Left ventricle myocardium superior (tissue), 1 donor: Measurements from ENCODE around the gene CFAP77. TPM values are rescaled to one million over a fixed set of nuclear protein-coding genes. Genes with fewer than 3 reads are reported as not detected.

Source experiments
- ATAC-seq: fragments of 200-7000 bp; cut with Tn5 transposase; one replicate; pipeline ENCODE4 v1.9.1; 2020; ENCODE audit warnings: mild to moderate bottlenecking, moderate library complexity
- DNase-seq: peaks from one replicate; pipeline ENCODE4 v3.0.0-alpha.2; 2020
- intact Hi-C: fragments of 100-400 bp; cut with micrococcal nuclease; formaldehyde crosslinking; loops from one replicate; pipeline ENCODE4 v1.11.0; 2022
- total RNA-seq: library from RNA; stranded (reverse); fragmentation: NEBNext Ultra II Directional; extraction: Animal tissue kit (Norgen Biotek cat#: 25700); gene quantifications from one replicate; pipeline ENCODE4 v1.2.1, GENCODE V29; 2021
- donor health status: DM: no; HTN: yes; CAD: no; lungs with severe emphysema.

CFAP77 gene
- total RNA-seq, 1 donor from 2014 or later, result 2.4 TPM

- ATAC-seq, result peak; percentile 69
- intact Hi-C loops, result no loop called here
These were observed 3.4 kb upstream of the CFAP77 start, which contains the start of gene TTF1 for GRCh38 chr9:132406554-132407122. TSS of gene TTF1 (minus strand) at chr9:132406840. CDS start at chr9:132402821, 4,019 bp downstream.

DNA sequence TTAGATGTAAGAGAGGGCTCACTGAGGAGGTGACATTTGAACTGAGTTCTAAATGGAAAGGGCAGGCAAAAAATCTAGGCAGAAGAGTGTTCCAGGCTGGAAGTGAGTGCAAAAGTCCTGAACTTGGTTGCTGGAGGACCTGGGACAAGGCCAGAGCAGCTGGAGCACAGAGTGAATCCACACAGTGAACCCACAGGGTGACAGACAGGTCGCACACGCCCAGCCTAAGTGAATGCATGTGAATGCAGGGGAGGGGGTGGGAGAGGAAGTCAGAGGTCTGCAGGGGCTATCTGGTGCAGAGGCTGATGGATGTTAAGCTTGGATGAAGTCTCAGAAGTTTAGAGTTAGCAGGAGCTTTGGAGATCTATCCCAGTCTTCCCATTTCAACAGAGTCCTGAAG lies 2.8 kb upstream of the CFAP77 start:
- no peak for ATAC-seq
- DNase-seq, result no peak
- intact Hi-C loops, result no loop called here

More at GRCh38 chr9:132406554-132407122, 3.4 kb upstream of the CFAP77 start, which contains the start of gene TTF1:
- DNase-seq, result peak; percentile 94

GRCh38 chr9:132408521-132408920 lies 1.5 kb upstream of the CFAP77 start:
- DNase-seq, result peak; percentile 84
- intact Hi-C loops, result no loop called here
- peak; percentile 83 for ATAC-seq

DNA sequence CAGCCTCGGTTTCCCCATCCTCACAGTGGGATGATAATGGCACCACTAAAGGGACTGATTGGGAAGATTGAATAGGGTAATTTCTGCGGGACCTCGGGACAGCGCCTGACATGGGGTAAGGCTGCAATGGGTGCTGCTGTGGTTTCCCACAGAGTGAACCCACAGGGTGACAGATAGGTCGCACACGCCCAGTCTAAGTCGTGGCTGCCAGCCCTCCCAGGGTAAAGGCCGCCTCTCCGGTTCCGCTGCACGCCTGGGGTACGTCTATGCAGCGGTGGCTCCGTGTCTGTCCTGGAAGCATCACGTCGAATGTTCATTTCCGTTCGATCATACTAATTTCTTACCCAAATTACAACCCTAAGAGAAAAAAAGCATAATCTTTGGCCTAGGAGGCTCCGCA lies 631 bp downstream of the CFAP77 start:
- intact Hi-C loops, result loop anchor here (5.0 kb wide), 1 partner anchor 167 kb away; no protein-coding TSS in a partner anchor
- DNase-seq (no peak), ATAC-seq (no peak)

DNA sequence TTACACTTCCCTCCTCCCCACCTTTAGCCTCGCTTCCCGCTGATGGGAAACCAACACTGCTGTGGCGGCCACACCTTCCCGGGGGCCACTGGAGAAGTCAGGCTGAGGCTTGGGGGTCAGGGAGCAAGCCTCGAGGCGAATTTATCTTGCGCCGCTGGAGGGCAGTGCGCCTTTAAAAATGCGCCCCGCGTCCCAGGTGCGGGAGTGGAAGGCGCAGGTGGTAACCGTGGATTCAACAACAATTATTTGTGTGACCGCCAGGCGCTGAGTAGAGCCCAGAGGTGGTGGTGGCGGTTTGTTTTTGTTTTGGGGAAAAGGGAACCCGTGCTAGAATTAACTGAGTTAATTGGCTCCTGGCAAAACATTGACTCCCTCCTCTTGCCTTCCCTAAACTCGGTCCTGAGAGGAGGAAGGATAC lies 1.1 kb downstream of the CFAP77 start:
- DNase-seq, result peak; percentile 68
- intact Hi-C loops, result loop anchor here (5.0 kb wide), 1 partner anchor 166 kb away; no protein-coding TSS in a partner anchor
- peak; percentile 47 for ATAC-seq

- DNase-seq (no peak), ATAC-seq (no peak)
- intact Hi-C loops, result loop anchor here (5.0 kb wide), 1 partner anchor 165 kb away; no protein-coding TSS in a partner anchor
These were observed 2.1 kb downstream of the CFAP77 start for GRCh38 chr9:132412089-132412488.

GRCh38 chr9:132413926-132414325 lies 3.9 kb downstream of the CFAP77 start:
- ATAC-seq, result no peak
- intact Hi-C loops, result loop anchor here (5.0 kb wide), 1 partner anchor 163 kb away; no protein-coding TSS in a partner anchor

GRCh38 chr9:132414731-132415130 lies 4.7 kb downstream of the CFAP77 start:
- intact Hi-C loops, result loop anchor here (5.0 kb wide), 1 partner anchor 163 kb away; no protein-coding TSS in a partner anchor
- ATAC-seq (no peak), DNase-seq (no peak)

More at GRCh38 chr9:132413926-132414325, 3.9 kb downstream of the CFAP77 start:
- no peak for DNase-seq

DNA sequence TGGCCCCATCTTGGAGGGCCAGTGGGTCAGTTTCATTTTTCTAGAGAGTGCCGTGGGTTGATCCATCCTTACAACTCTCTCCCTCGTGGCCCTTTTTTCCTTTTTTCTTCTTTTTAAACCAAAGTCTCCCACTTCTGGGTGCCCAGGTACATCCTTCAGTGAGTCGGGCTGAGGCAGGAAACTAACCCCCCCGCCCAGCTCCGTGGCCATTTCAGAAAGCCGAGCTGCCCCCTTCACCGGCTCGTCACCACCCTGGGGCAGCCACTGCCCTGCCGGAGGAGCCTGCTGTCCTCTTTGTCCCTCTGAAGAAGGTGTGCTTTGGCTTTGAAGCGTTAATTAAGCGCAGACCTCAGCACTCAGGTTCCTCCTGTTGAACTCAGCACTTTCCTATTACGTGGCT lies 5.2 kb downstream of the CFAP77 start:
- ATAC-seq (no peak), DNase-seq (no peak)
- intact Hi-C loops, result no loop called here

GRCh38 chr9:132418726-132419363 lies 8.8 kb downstream of the CFAP77 start:
- ATAC-seq (no peak), DNase-seq (no peak)
- intact Hi-C loops, result no loop called here

- DNase-seq, result no peak
- intact Hi-C loops, result no loop called here
- no peak for ATAC-seq
These were observed 12.6 kb downstream of the CFAP77 start for GRCh38 chr9:132422574-132422973.

DNA sequence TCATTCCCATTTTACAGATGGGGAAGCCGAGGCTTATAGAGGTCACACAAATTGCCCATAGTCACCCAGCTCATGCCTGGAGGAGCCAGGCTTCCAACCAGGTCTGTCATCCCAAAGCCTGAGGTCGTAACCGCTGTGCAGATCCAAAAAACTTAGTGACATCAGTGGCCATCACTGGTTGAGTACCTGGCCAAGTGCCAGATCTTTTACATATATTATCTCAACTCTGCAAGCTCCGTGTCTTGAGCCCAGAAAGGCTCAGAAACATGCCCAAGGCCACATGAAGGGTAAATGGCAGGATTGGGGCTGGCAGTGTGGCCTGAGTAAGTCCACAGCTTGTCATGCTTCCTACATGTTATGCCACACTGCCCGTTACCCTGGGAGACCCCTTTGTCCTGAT lies 13.5 kb downstream of the CFAP77 start:
- no peak for ATAC-seq
- intact Hi-C loops, result no loop called here
- no peak for DNase-seq

DNA sequence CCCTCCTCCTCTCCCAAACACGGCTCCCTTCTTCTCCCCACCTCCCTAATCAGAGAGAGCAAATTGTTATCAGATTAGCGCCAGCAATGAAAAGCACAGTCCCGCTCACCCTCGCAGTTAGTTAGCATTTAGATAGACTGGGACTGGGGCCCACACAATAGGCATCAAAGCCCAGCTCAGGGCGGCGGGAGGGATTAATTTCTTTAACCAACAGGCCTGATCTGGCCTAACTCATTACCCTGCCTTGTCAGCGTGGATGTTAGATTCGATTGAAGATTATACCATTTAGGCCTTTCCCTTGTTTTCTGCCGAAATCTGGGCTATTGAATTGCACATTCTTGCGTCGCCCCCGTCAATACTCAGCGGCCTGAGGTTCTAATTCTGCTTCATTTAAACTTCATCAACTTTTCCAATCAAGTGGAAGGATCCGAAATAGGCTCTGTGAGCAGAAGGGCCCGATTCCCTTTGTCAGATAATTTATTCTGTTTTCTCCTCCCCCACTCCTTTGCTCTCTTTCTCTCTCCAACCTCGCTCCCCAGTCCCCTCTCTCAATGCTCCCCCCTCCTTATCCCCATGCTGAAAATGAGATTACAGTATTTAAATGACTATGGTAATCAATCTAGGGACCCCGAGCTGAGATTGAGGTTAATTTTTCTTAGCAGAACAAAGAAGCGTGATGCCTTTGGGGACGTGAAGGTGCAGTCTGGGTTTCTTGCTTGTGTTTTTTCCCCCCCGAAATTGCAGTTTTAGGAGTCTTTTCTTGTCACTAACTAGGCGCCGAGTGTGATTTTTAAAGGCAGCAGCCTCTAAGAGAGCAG lies 15.1 kb downstream of the CFAP77 start:
- ATAC-seq (no peak), DNase-seq (no peak)
- intact Hi-C loops, result no loop called here

GRCh38 chr9:132425675-132426062 lies 15.7 kb downstream of the CFAP77 start:
- intact Hi-C loops, result no loop called here
- ATAC-seq (no peak), DNase-seq (no peak)

GRCh38 chr9:132426639-132427414 lies 16.8 kb downstream of the CFAP77 start:
- intact Hi-C loops, result no loop called here
- ATAC-seq (no peak), DNase-seq (no peak)

- intact Hi-C loops, result no loop called here
- DNase-seq, result no peak
- ATAC-seq, result no peak
These were observed 21.0 kb downstream of the CFAP77 start for GRCh38 chr9:132430998-132431397.

GRCh38 chr9:132434881-132435280 lies 24.9 kb downstream of the CFAP77 start:
- DNase-seq, result no peak
- ATAC-seq, result no peak
- intact Hi-C loops, result no loop called here

DNA sequence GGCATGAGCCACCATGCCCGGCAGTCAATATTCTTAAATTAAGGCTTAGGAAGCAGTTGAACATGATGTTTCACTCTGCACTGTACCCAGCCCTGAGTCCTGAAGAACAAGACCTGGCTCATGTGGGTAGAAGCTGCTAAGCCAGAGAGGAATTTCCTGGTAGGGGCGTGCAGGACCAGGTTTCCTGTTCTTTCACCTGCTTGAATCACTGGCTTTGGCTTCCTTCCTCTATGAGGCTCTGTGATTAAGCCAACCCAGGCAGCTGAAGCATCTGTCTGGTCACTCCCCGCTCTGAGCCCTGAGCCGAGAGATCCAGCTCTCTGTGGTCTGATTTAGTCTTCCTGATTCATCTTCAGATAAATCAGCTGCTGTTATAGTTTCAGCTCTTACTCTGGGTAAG lies 29.1 kb downstream of the CFAP77 start:
- DNase-seq, result no peak
- intact Hi-C loops, result no loop called here
- ATAC-seq, result no peak

DNA sequence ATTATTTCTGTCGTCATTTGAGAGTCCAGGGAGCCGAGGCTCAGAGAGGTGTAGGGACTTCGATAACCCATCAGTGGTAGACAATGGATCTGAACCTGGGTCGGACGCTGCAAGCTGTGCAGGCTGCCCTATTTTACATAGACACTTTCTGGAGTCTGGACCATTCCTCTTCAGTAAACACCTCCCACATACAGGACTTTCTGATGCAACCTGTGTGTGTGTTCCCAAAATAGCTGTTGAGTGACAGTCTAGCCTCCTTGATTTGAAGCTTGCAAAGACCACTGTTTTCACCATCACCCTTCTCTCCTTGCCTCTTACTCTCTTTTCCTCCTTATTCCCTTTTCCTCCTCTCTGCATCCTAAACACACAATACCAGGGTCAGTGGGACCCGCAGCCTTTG lies 30.7 kb downstream of the CFAP77 start:
- ATAC-seq (no peak), DNase-seq (no peak)
- intact Hi-C loops, result no loop called here
